Fibroblast of peridontal ligament (primary cell): ENCODE data around the gene STX18.
"Not testable (repeated sequence)": the region's sequence is repeated elsewhere in the genome, so short reads cannot be mapped to it uniquely, and the experiment has no call there.

Experiments
- DNase-seq: peaks from one replicate; pipeline ENCODE4 v3.0.0-alpha.2; 2010; ENCODE audit errors: extremely low read depth

STX18 gene

DNA sequence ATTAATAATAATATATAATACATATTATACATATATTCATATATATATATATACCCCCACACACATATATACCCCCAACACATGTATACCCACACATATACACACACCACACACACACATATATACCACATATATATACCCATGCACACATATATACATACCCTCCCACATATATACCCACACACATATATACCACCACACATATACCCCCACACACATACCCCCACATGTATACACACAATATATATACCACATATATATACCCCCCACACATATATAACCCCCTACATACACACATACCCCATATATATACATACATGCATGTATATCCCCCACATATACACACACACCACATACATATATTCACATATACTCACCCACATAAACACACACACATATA lies 103.0 kb downstream of the STX18 start:
- no peak for DNase-seq

- DNase-seq = no peak
Measured at GRCh38 chr4:4437798-4438470, 103.9 kb downstream of the STX18 start.

GRCh38 chr4:4436244-4436823 lies 105.5 kb downstream of the STX18 start:
- no peak for DNase-seq

- DNase-seq = no peak
Measured at GRCh38 chr4:4433941-4434340, 107.9 kb downstream of the STX18 start.

- no peak for DNase-seq
Measured at GRCh38 chr4:4432341-4433125, 109.3 kb downstream of the STX18 start.

DNA sequence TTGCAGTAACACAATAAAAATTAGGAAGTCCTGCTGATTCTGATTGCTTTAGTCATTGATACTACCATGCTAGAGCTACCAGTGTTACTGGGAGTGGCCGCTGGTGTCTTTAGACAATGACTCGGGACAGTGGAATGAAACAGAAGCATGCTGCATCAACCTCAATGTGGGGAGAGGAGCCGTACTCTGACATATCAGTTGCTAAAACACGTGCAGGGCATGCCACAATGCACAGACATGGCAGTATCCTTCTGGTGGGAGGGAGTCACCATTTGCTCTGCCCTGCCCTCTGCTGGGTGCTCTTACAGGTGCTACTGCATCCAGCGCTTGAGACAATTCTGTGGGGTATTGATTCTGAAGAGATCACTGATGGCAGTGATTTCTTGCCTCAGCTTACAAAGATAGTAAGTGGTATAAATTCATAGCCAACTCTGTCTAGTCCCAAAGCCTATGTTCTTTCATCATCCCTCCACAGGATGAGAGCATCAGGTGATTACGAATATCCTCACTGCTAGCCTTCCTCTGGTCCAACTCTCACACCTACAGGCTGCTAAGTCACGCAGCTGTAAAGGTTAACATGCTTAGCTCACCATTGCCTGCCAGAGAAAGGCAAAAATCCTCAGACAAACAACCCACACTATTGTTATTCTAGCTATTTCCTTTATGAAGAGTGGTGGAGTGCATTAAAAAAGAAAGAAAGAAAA lies 111.2 kb downstream of the STX18 start:
- DNase-seq = peak; percentile 82

- no peak for DNase-seq
Measured at GRCh38 chr4:4428966-4429875, 112.6 kb downstream of the STX18 start.

DNA sequence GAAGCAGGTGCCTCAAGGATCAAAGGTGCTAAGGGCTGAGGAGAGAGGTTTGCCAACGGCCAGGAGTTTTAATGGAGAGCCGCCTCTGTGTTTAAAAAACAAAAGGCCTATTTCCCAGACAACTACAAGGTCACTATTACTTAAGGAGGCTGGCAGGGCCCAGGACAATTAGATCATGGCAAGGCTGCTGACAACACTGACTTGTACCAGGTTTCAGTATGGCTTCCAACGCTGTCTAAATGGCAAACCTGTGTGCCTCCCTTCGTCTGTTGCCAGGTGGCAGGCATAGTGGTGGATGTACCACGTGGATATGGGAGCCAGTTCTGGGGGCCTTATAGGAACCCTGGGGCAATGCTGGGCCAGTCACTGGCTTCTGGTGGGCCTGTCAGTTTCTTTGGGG lies 114.0 kb downstream of the STX18 start:
- DNase-seq = peak; percentile 11

GRCh38 chr4:4427121-4427870 lies 114.6 kb downstream of the STX18 start:
- peak; percentile 47 for DNase-seq

DNA sequence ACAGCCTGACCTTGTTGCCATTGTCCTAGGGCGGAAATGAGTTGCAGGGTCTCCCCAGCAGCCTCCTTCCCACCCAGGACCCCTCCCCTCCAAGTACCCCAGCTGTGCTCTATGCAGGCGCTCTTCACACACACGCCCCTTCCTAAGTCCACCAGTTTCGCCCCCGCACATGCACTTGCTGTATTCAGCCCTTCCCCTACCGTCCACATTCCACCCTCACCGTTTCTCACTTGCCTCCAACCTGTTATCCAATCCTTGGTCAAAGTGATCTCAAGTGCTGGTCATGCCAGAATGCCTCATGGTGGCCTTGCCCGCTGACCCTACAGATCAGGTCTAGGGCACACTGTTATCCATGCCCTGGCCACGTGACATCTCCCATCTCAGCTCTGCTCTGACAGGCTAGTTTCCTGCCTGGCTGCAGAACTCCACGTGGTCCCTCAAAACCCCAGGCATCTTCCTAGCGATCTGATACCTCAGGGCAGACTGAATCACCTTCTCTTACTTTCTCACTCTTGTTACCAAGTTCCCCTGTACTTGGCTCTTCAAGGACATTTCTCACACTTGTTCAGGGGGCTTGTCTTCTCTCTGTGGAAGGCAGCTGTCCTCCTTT lies 115.2 kb downstream of the STX18 start:
- DNase-seq = no peak

GRCh38 chr4:4425696-4426095 lies 116.2 kb downstream of the STX18 start:
- DNase-seq = no peak

DNA sequence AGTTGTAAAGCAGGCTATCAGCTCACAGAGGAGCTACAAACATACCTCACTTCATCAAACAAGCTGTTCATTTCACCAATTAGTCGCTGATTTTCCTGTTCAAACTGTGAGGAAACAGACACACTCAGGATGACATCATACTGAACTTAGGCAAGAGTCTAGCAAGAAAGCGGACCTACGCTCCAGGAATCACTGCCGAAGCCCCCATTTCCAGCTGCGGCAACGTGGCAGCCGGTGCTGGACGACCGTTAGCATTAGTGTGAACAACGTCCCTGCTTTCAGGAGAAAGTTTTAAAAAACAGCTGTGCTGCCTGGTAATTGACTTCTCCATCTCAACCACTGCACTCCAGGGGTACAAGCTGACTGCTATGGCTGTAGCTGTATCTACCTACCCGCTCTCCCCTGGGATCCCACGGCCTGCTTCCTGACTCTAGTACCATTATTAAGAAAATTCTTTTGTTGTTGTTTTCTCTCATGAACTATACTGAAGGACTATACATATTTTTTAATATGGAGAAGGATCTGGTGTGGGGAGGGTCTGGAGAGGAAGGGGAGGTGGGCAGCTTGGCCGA lies 116.6 kb downstream of the STX18 start:
- DNase-seq = no peak

DNA sequence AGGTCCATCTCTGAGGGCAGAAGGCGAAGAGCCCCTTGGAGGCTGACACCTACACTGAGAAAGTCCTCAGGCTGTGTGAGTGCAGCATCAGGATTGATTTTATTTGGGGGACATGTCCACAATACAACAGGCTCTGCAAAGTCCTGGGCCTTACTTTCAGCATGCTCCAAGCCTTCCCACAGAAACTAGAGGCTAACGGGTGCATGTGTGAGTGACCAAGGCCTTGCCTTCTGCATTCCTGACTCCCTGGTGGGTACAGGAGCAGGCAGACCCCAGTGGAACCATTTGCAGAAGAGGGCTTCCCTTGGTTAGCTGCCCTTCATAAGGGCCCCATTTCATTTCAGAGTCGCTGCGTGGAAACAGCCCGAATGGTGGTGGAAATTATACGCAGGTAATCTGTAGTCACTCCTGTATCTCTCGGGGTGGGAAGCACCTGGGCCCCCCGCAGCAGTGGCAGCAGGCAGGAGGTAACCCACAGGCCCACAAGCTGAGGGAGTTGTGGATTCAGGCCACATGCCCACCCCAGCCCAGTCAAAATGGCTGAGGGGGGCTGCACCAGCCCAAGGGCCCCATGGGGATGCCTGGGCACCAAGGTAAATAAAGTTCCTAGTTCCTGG lies 117.2 kb downstream of the STX18 start:
- no peak for DNase-seq

GRCh38 chr4:4423706-4424498 lies 117.9 kb downstream of the STX18 start:
- no peak for DNase-seq

- no peak for DNase-seq
Measured at GRCh38 chr4:4422856-4423499, 118.9 kb downstream of the STX18 start.

- DNase-seq = not testable (repeated sequence)
Measured at GRCh38 chr4:4422117-4422516, 119.7 kb downstream of the STX18 start.

DNA sequence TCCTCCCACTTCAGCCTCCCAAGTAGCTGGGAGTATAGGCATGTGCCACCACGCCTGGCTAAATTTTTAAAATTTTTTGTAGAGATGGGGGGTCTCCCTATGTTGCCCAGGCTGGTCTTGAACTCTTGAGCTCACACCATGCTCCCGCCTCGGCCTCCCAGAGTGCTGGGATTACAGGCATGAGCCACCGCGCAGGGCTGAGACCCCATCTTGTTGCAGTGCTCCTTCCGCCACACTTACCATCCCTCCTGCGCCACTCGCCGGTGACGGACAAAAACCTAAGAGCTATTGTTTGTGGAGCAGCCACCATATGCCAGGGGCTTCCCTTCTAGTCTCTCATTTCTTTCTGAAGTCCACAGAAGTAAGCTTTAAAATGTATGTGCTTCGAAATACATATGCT lies 120.5 kb downstream of the STX18 start:
- DNase-seq = no peak

- no peak for DNase-seq
Measured at GRCh38 chr4:4420421-4420820, 121.4 kb downstream of the STX18 start.
